HepG2 (cell line): ENCODE results near the gene SLC22A14. TPM values are rescaled to one million over a fixed set of nuclear protein-coding genes. Genes with fewer than 3 reads are reported as not detected.

ENCODE experiments used
- DR1 ChIP-seq: sonication (generic); formaldehyde crosslinking; IDR thresholded peaks from 2 replicates; pipeline ENCODE4 v1.8.0; 2021; ENCODE audit warnings: mild to moderate bottlenecking, missing genetic modification reagents, inconsistent platforms
- FOXK2 ChIP-seq: fragments of 450-650 bp; IDR thresholded peaks from 2 replicates; pipeline ENCODE4 v1.6.1; 2016
- FUBP1 ChIP-seq: sonication (generic); formaldehyde crosslinking; IDR thresholded peaks from 2 replicates; pipeline ENCODE4 v1.5.1; 2020; ENCODE audit warnings: missing genetic modification reagents, mild to moderate bottlenecking, borderline replicate concordance
- HNRNPL ChIP-seq: fragments of 200-400 bp; formaldehyde crosslinking; IDR thresholded peaks from 2 replicates; pipeline ENCODE4 v1.6.1; 2017; ENCODE audit warnings: mild to moderate bottlenecking, low read depth, low read length
- KLF12 ChIP-seq: sonication (generic); formaldehyde crosslinking; IDR thresholded peaks from 2 replicates; pipeline ENCODE4 v1.4.0; 2020; ENCODE audit warnings: missing genetic modification reagents, borderline replicate concordance
- MEIS2 ChIP-seq: sonication (generic); formaldehyde crosslinking; IDR thresholded peaks from 2 replicates; pipeline ENCODE4 v1.9.0; 2021; ENCODE audit warnings: mild to moderate bottlenecking, missing genetic modification reagents
- NFE2L1 ChIP-seq: sonication (generic); formaldehyde crosslinking; IDR thresholded peaks from 2 replicates; pipeline ENCODE4 v1.4.0; 2020; ENCODE audit warnings: missing genetic modification reagents, mild to moderate bottlenecking, borderline replicate concordance
- NKX3-1 ChIP-seq: sonication (generic); formaldehyde crosslinking; IDR thresholded peaks from 2 replicates; pipeline ENCODE4 v1.5.0; 2020; ENCODE audit warnings: missing genetic modification reagents
- PATZ1 ChIP-seq: sonication (generic); formaldehyde crosslinking; IDR thresholded peaks from 2 replicates; pipeline ENCODE4 v1.4.0; 2020; ENCODE audit warnings: missing genetic modification reagents
- POGK ChIP-seq: sonication (generic); formaldehyde crosslinking; conservative IDR thresholded peaks from 2 replicates; pipeline ENCODE4 v1.8.0; 2022; ENCODE audit warnings: mild to moderate bottlenecking, moderate library complexity, missing genetic modification reagents
- RFX5 ChIP-seq: IDR thresholded peaks from 2 replicates; pipeline ENCODE4 v1.6.1; 2011; ENCODE audit warnings: low read depth, low read length, improper control_type of control experiment
- SKI ChIP-seq: fragments of 450-650 bp; IDR thresholded peaks from one replicate; pipeline ENCODE4 v1.6.1; 2018; ENCODE audit warnings: mild to moderate bottlenecking; ENCODE audit not compliant: partially characterized antibody
- SMC3 ChIP-seq: IDR thresholded peaks from 2 replicates; pipeline ENCODE4 v1.6.1; 2011; ENCODE audit warnings: low read length, improper control_type of control experiment
- TOE1 ChIP-seq: sonication (generic); formaldehyde crosslinking; IDR thresholded peaks from 2 replicates; pipeline ENCODE4 v1.4.0; 2020; ENCODE audit warnings: mild to moderate bottlenecking, missing genetic modification reagents
- ZBTB26 ChIP-seq: IDR thresholded peaks from 2 replicates; pipeline ENCODE4 v1.6.1; 2016; ENCODE audit warnings: missing compliant biosample characterization, missing genetic modification reagents, borderline replicate concordance
- ZC3H4 ChIP-seq: sonication (generic); formaldehyde crosslinking; IDR thresholded peaks from 2 replicates; pipeline ENCODE4 v1.4.0; 2020; ENCODE audit warnings: missing genetic modification reagents, borderline replicate concordance
- ZFX ChIP-seq: sonication (generic); formaldehyde crosslinking; IDR thresholded peaks from 2 replicates; pipeline ENCODE4 v1.4.0; 2020; ENCODE audit warnings: mild to moderate bottlenecking, low read depth, missing genetic modification reagents, moderate library complexity
- ZNF101 ChIP-seq: sonication (generic); formaldehyde crosslinking; IDR thresholded peaks from 2 replicates; pipeline ENCODE4 v1.4.0; 2020; ENCODE audit warnings: mild to moderate bottlenecking, low read depth, missing genetic modification reagents, borderline replicate concordance
- ZNF235 ChIP-seq: sonication (generic); formaldehyde crosslinking; IDR thresholded peaks from 2 replicates; pipeline ENCODE4 v1.8.1; 2023; ENCODE audit warnings: mild to moderate bottlenecking, missing genetic modification reagents, borderline replicate concordance
- ZNF354B ChIP-seq: sonication (generic); formaldehyde crosslinking; IDR thresholded peaks from 2 replicates; pipeline ENCODE4 v1.8.0; 2022; ENCODE audit warnings: mild to moderate bottlenecking, missing genetic modification reagents
- ZNF614 ChIP-seq: IDR thresholded peaks from 2 replicates; pipeline ENCODE4 v1.6.1; 2018; ENCODE audit warnings: missing biosample characterization, missing genetic modification reagents, inconsistent platforms, borderline replicate concordance
- polyA plus RNA-seq, 8 experiments: library from polyadenylated mRNA; depleted of rRNA in 3 of 8; stranded (reverse) in 7 of 8; unstranded in 1 of 8; fragments of >200 nt; fragmentation: Illumina TruSeq in 4 of 8; extraction: Trizol in 4 of 8; gene quantifications; 2 replicates each; pipeline versions ENCODE4 v1.2.1 to v1.2.3, GENCODE V29; 2011 to 2016; ENCODE audit warnings: low read depth in 4 of 8, missing spikeins in 1 of 8, mixed read lengths in 1 of 8; ENCODE audit not compliant: insufficient read depth in 1 of 8
- total RNA-seq, 5 experiments: library from RNA; depleted of rRNA; stranded (reverse); fragments of >200 nt; fragmentation: Illumina TruSeq; extraction: Trizol; gene quantifications; 2 replicates each; pipeline ENCODE4 v1.2.3, GENCODE V29; 2016; ENCODE audit warnings: low read depth in 1 of 5

SLC22A14 gene
- total and polyA plus RNA-seq, 2 of the 13 experiments (the other 11 are each of a cell fraction or from before 2014, with no cell fraction given): 0.03 TPM; not detected in 1

- TF ChIP-seq ZNF235 (CRISPR knock-in tag): no peak
- TF ChIP-seq FUBP1 (CRISPR knock-in tag): no peak
- TF ChIP-seq ZNF354B (CRISPR knock-in tag): no peak
- TF ChIP-seq SKI: no peak
- TF ChIP-seq POGK (CRISPR knock-in tag): no peak
- TF ChIP-seq NFE2L1: no peak
- TF ChIP-seq NKX3-1 (CRISPR knock-in tag): peak; percentile 57; the same call in 1 of the 2 replicates
- TF ChIP-seq ZNF101 (CRISPR knock-in tag): no peak
- TF ChIP-seq ZNF614 (CRISPR knock-in tag): no peak
- TF ChIP-seq TOE1 (CRISPR knock-in tag): no peak
- no peak for TF ChIP-seq RFX5
- no peak; the same call in 1 of the 2 replicates for TF ChIP-seq KLF12 (CRISPR knock-in tag)
- peak; percentile 19; the same call in 1 of the 2 replicates for TF ChIP-seq MEIS2 (CRISPR knock-in tag)
- TF ChIP-seq HNRNPL: 0 out of 2 replicates have a peak, but pooled peaks have one; percentile 7
- no peak for TF ChIP-seq ZBTB26
- no peak for TF ChIP-seq ZC3H4 (CRISPR knock-in tag)
- TF ChIP-seq ZFX (CRISPR knock-in tag): no peak
- TF ChIP-seq SMC3: no peak
- TF ChIP-seq FOXK2: no peak
- no peak for TF ChIP-seq DR1 (CRISPR knock-in tag)
- peak; percentile 34; the same call in 1 of the 2 replicates for TF ChIP-seq PATZ1 (CRISPR knock-in tag)
These were observed 65.5 kb downstream of the SLC22A14 start (continued) for GRCh38 chr3:38347421-38348200.
